HepG2 (cell line): Measurements from ENCODE around the gene TOMM20. TPM values are rescaled to one million over a fixed set of nuclear protein-coding genes. Genes with fewer than 3 reads are reported as not detected.

ENCODE experiments used
- ATAC-seq: fragments of 200-7000 bp; cut with Tn5 transposase; 3 replicates; pipeline ENCODE4 v1.9.1; 2020; ENCODE audit warnings: mild to moderate bottlenecking, moderate library complexity
- BruUV-seq: library from RNA; stranded (reverse); fragments of 400-500 nt; replicated peaks from 2 replicates; lab custom pipeline; 2021; lab: Mats Ljungman, UMichigan
- CTCF ChIA-PET: fragments of 300-600 bp; formaldehyde crosslinking; extraction: SDS; loops from one replicate; lab custom pipeline; 2021; ENCODE audit warnings: low total read pairs, inconsistent platforms, low intra/inter-chr PET ratio; lab: Yijun Ruan, JAX
- POLR2A ChIA-PET: fragments of 350-600 bp; sonication (Branson Sonifier 250); formaldehyde crosslinking; loops from one replicate; lab custom pipeline; 2020; ENCODE audit warnings: antibody characterized with exemption, inconsistent platforms; lab: Yijun Ruan, JAX
- DNase-seq: peaks from one replicate; pipeline ENCODE4 v3.0.0-alpha.2; 2015; ENCODE audit warnings: low spot score
- FAIRE-seq: peaks from 3 replicates; lab custom pipeline; 2011; peaks lifted over from hg19 to GRCh38; lab: Jason Lieb, UNC
- H2AFZ ChIP-seq: one replicate; pipeline ENCODE4 v1.6.1; 2011; ENCODE audit warnings: low read length, inconsistent platforms
- H3K27ac ChIP-seq: fragments of 300-600 bp; 3 replicates; pipeline ENCODE4 v1.8.0; 2011; ENCODE audit warnings: mixed run types, mild to moderate bottlenecking, mixed read lengths, low read length, inconsistent platforms; ENCODE audit not compliant: insufficient read depth; ENCODE audit errors: extremely low read length
- H3K27me3 ChIP-seq, 2 experiments: fragments of 200-600 bp in 1 of 2; 2 replicates in 1 of 2; 3 replicates in 1 of 2; pipeline versions ENCODE4 v1.6.0 to v1.8.0; 2011; ENCODE audit warnings: low read length in 2 of 2, mild to moderate bottlenecking in 2 of 2, moderate library complexity in 2 of 2, inconsistent platforms in 1 of 2; ENCODE audit not compliant: insufficient read depth in 2 of 2, control insufficient read depth in 1 of 2
- H3K36me3 ChIP-seq, 2 experiments: fragments of 200-600 bp in 1 of 2; replicated peaks in 1 of 2; 2 replicates in 1 of 2; 3 replicates in 1 of 2; pipeline versions ENCODE4 v1.5.1 to v1.8.0; 2011; ENCODE audit warnings: low read length in 2 of 2, inconsistent platforms in 1 of 2; ENCODE audit not compliant: insufficient read depth in 2 of 2, control insufficient read depth in 1 of 2
- H3K4me1 ChIP-seq: 2 replicates; pipeline ENCODE4 v1.5.1; 2012; ENCODE audit warnings: low read length, inconsistent platforms; ENCODE audit not compliant: insufficient read depth
- H3K4me2 ChIP-seq: 2 replicates; pipeline ENCODE4 v1.6.0; 2011; ENCODE audit warnings: low read depth, low read length, inconsistent platforms
- H3K4me3 ChIP-seq, 3 experiments: fragments of 200-600 bp in 1 of 3; sonication (generic), shearing (Covaris generic) in 1 of 3; replicated peaks in 1 of 3; 2 replicates each; pipeline ENCODE4 v1.5.1; 2011 to 2016; ENCODE audit warnings: low read length in 3 of 3, inconsistent platforms in 2 of 3, low read depth in 2 of 3, mild to moderate bottlenecking in 2 of 3, control low read depth in 1 of 3, mixed read lengths in 1 of 3; ENCODE audit not compliant: insufficient read depth in 1 of 3
- H3K79me2 ChIP-seq: one replicate; pipeline ENCODE4 v1.6.1; 2011; ENCODE audit warnings: low read length, inconsistent platforms; ENCODE audit not compliant: insufficient read depth
- H3K9ac ChIP-seq: 2 replicates; pipeline ENCODE4 v1.6.0; 2011; ENCODE audit warnings: mild to moderate bottlenecking, low read depth, low read length, inconsistent platforms; ENCODE audit not compliant: insufficient read depth
- H3K9me3 ChIP-seq: 2 replicates; pipeline ENCODE4 v1.5.1; 2012; ENCODE audit warnings: mild to moderate bottlenecking, low read length
- H4K20me1 ChIP-seq: 2 replicates; pipeline ENCODE4 v1.6.0; 2011; ENCODE audit warnings: inconsistent platforms, mild to moderate bottlenecking, low read length, moderate library complexity; ENCODE audit not compliant: insufficient read depth
- ARNT ChIP-seq: fragments of 450-650 bp; IDR thresholded peaks from 2 replicates; pipeline ENCODE4 v1.6.1; 2017
- BHLHE40 ChIP-seq: IDR thresholded peaks from 2 replicates; pipeline ENCODE4 v1.6.1; 2011; ENCODE audit warnings: low read length, improper control_type of control experiment
- CAMTA2 ChIP-seq: sonication (generic); formaldehyde crosslinking; IDR thresholded peaks from 2 replicates; pipeline ENCODE4 v1.4.0; 2020; ENCODE audit warnings: mild to moderate bottlenecking, missing genetic modification reagents, borderline replicate concordance
- FOXC1 ChIP-seq: sonication (generic); formaldehyde crosslinking; IDR thresholded peaks from 2 replicates; pipeline ENCODE4 v1.8.0; 2022; ENCODE audit warnings: mild to moderate bottlenecking, missing genetic modification reagents, borderline replicate concordance
- MBD4 ChIP-seq: IDR thresholded peaks from 2 replicates; pipeline ENCODE4 v1.6.1; 2012; ENCODE audit warnings: low read length, inconsistent platforms, borderline replicate concordance
- NFE2L2 ChIP-seq: fragments of 150-350 bp; IDR thresholded peaks from 2 replicates; pipeline ENCODE4 v1.6.1; 2014; ENCODE audit warnings: low read length
- PAWR ChIP-seq: sonication (generic); formaldehyde crosslinking; IDR thresholded peaks from 2 replicates; pipeline ENCODE4 v1.4.0; 2020; ENCODE audit warnings: missing genetic modification reagents, mild to moderate bottlenecking, borderline replicate concordance
- RAD51 ChIP-seq: fragments of 450-650 bp; IDR thresholded peaks from 2 replicates; pipeline ENCODE4 v1.6.1; 2016; ENCODE audit warnings: borderline replicate concordance
- RXRA ChIP-seq: sonication (generic); formaldehyde crosslinking; IDR thresholded peaks from 2 replicates; pipeline ENCODE4 v1.5.1; 2020; ENCODE audit warnings: missing genetic modification reagents
- SNAI1 ChIP-seq: sonication (generic); formaldehyde crosslinking; IDR thresholded peaks from 2 replicates; pipeline ENCODE4 v1.5.0; 2020; ENCODE audit warnings: mild to moderate bottlenecking, missing genetic modification reagents, borderline replicate concordance
- TEAD2 ChIP-seq: sonication (generic); formaldehyde crosslinking; IDR thresholded peaks from 2 replicates; pipeline ENCODE4 v1.9.0; 2021; ENCODE audit warnings: missing genetic modification reagents
- ZFP82 ChIP-seq: sonication (generic); formaldehyde crosslinking; IDR thresholded peaks from 2 replicates; pipeline ENCODE4 v1.5.1; 2020; ENCODE audit warnings: mild to moderate bottlenecking, missing genetic modification reagents, borderline replicate concordance
- ZIK1 ChIP-seq: sonication (generic); formaldehyde crosslinking; IDR thresholded peaks from 2 replicates; pipeline ENCODE4 v1.5.0; 2020; ENCODE audit warnings: mild to moderate bottlenecking, low read depth, missing genetic modification reagents, borderline replicate concordance
- ZNF317 ChIP-seq: sonication (generic); formaldehyde crosslinking; IDR thresholded peaks from 2 replicates; pipeline ENCODE4 v1.5.0; 2020; ENCODE audit warnings: mild to moderate bottlenecking, missing genetic modification reagents
- ZNF558 ChIP-seq: sonication (generic); formaldehyde crosslinking; IDR thresholded peaks from 2 replicates; pipeline ENCODE4 v1.9.0; 2022; ENCODE audit warnings: mild to moderate bottlenecking, missing genetic modification reagents, borderline replicate concordance
- ZSCAN30 ChIP-seq: sonication (generic); formaldehyde crosslinking; IDR thresholded peaks from 2 replicates; pipeline ENCODE4 v1.5.0; 2020; ENCODE audit warnings: mild to moderate bottlenecking, missing genetic modification reagents
- WGBS: methylation state at CpG from one replicate; pipeline ENCODE4 v1.1.6; 2017; ENCODE audit warnings: low lambda C conversion rate; 5-methylcytosine and 5-hydroxymethylcytosine counted together
- in situ Hi-C: cut with HindIII; loops from 2 replicates; pipeline ENCODE4 v1.10.0; 2017; ENCODE audit warnings: low pct_unique_long_range_greater_than_20kb; ENCODE audit not compliant: extremely low pct_ligation_motif_present
- intact Hi-C: fragments of 100-400 bp; cut with micrococcal nuclease; formaldehyde crosslinking; loops from one replicate; pipeline ENCODE4 v1.10.0; 2022; ENCODE audit not compliant: unreplicated experiment
- polyA plus RNA-seq, 8 experiments: library from polyadenylated mRNA; depleted of rRNA in 3 of 8; stranded (reverse) in 7 of 8; unstranded in 1 of 8; fragments of >200 nt; fragmentation: Illumina TruSeq in 4 of 8; extraction: Trizol in 4 of 8; gene quantifications; 2 replicates each; pipeline versions ENCODE4 v1.2.1 to v1.2.3, GENCODE V29; 2011 to 2016; ENCODE audit warnings: low read depth in 4 of 8, missing spikeins in 1 of 8, mixed read lengths in 1 of 8; ENCODE audit not compliant: insufficient read depth in 1 of 8
- total RNA-seq, 5 experiments: library from RNA; depleted of rRNA; stranded (reverse); fragments of >200 nt; fragmentation: Illumina TruSeq; extraction: Trizol; gene quantifications; 2 replicates each; pipeline ENCODE4 v1.2.3, GENCODE V29; 2016; ENCODE audit warnings: low read depth in 1 of 5
- TF ChIP-seq, protein P1 (sequence below): sonication (generic); formaldehyde crosslinking; IDR thresholded peaks from 2 replicates; pipeline ENCODE4 v1.4.0; 2020; ENCODE audit warnings: low read depth, mild to moderate bottlenecking, missing genetic modification reagents
- TF ChIP-seq, protein P2 (sequence below): sonication (generic); formaldehyde crosslinking; IDR thresholded peaks from 2 replicates; pipeline ENCODE4 v1.5.0; 2020; ENCODE audit warnings: missing genetic modification reagents
- TF ChIP-seq, protein P3 (sequence below): IDR thresholded peaks from 2 replicates; pipeline ENCODE4 v1.6.1; 2016; ENCODE audit warnings: mild to moderate bottlenecking, missing biosample characterization, missing genetic modification reagents

TOMM20 gene
- total and polyA plus RNA-seq, 2 of the 13 experiments (the other 11 are each of a cell fraction or from before 2014, with no cell fraction given): 153 to 376 TPM

DNA sequence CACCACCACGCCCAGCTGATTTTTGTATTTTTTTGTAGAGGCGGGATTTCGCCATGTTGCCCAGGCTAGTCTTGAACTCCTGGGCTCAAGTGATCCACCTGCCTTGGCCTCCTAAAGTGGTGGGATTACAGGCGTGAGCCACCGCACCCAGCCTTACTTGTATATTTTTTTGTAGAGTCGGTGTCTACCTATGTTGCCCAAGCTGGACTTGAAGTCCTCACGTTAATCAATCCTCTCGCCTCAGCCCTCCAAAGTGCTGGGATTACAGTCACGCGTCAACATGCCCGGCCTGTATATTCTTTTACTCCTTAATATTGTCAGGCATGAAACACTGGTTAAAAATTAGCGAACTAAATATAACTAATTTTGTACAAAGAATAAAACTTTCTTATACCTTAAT lies 5.5 kb upstream of the TOMM20 start (continued):
- TF ChIP-seq FOXC1 (CRISPR knock-in tag): no peak

DNA sequence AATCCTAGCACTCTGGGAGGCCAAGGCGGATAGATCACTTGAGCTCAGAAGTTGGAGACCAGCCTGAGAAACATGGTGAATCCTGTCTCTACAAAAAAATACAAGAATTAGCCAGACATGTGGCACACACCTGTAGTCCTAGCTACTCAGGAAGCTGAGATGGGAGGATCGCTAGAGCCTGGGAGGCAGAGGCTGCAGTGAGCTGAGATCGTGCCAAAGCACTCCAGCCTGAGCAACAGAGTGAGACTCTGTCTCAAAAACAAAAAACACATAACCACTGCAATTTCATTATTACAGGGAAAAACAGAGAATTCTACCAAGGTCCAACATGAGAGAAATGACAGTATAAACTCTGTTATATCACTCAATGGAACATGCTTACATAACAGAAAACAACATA lies 4.4 kb upstream of the TOMM20 start:
- peaks cover 6% of the 10 kb centered on the region for H3K79me2 ChIP-seq
- WGBS: 100% methylated on average over 3 of the region's 3 CpGs
- ChIA-PET CTCF (no interaction called here), POLR2A (interaction anchor here (1.2 kb wide), 1 partner anchor 28 kb away, joined by 4 read pairs; the partner anchor contains the start of gene RBM34)
- H3K27me3 ChIP-seq: no peaks in the 10 kb centered on the region
- FAIRE-seq (no peak), ATAC-seq (no peak), DNase-seq (no peak)
- no peak overlapping the region for H3K4me3 ChIP-seq
- H3K9me3 ChIP-seq: no peaks in the 10 kb centered on the region
- in situ Hi-C loops (no loop called here), intact Hi-C loops (no loop called here)
- peaks cover 33% of the 10 kb centered on the region for H3K4me1 ChIP-seq
- no TSS peak for BruUV-seq
- TF ChIP-seq NFE2L2 (no peak), ZNF317 (CRISPR knock-in tag) (no peak), ZIK1 (CRISPR knock-in tag) (no peak), ZSCAN30 (CRISPR knock-in tag) (no peak), BHLHE40 (no peak), MBD4 (no peak), SNAI1 (CRISPR knock-in tag) (no peak), TEAD2 (CRISPR knock-in tag) (no peak), PAWR (CRISPR knock-in tag) (no peak), RXRA (CRISPR knock-in tag) (no peak), ZFP82 (no peak), ZNF558 (CRISPR knock-in tag) (no peak), ARNT (no peak), CAMTA2 (CRISPR knock-in tag) (no peak), RAD51 (no peak)
- TF ChIP-seq, protein P1, sequence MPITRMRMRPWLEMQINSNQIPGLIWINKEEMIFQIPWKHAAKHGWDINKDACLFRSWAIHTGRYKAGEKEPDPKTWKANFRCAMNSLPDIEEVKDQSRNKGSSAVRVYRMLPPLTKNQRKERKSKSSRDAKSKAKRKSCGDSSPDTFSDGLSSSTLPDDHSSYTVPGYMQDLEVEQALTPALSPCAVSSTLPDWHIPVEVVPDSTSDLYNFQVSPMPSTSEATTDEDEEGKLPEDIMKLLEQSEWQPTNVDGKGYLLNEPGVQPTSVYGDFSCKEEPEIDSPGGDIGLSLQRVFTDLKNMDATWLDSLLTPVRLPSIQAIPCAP: no peak
- TF ChIP-seq, protein P2, sequence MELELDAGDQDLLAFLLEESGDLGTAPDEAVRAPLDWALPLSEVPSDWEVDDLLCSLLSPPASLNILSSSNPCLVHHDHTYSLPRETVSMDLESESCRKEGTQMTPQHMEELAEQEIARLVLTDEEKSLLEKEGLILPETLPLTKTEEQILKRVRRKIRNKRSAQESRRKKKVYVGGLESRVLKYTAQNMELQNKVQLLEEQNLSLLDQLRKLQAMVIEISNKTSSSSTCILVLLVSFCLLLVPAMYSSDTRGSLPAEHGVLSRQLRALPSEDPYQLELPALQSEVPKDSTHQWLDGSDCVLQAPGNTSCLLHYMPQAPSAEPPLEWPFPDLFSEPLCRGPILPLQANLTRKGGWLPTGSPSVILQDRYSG (CRISPR knock-in tag): no peak
- TF ChIP-seq, protein P3, sequence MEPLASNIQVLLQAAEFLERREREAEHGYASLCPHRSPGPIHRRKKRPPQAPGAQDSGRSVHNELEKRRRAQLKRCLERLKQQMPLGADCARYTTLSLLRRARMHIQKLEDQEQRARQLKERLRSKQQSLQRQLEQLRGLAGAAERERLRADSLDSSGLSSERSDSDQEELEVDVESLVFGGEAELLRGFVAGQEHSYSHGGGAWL: no peak
- H2AFZ ChIP-seq: no peak overlapping the region
- peaks cover 23 to 56% of the 10 kb centered on the region in 2 experiments for H3K36me3 ChIP-seq
- H3K9ac ChIP-seq: no peak overlapping the region
- H3K27ac ChIP-seq: no peak overlapping the region
- no peaks in the 10 kb centered on the region for H4K20me1 ChIP-seq
- no peak overlapping the region for H3K4me2 ChIP-seq
